CD4-positive, alpha-beta T cell treated with Interleukin-4 for 4 hours (primary cell): Measurements from ENCODE around the gene HTRA1.
A peak's percentile ranks its signal among the peaks of the same experiment; 100 is the strongest.

Source experiments
- DNase-seq: peaks from one replicate; pipeline ENCODE4 v3.0.0-alpha.2; 2020

HTRA1 gene

DNA sequence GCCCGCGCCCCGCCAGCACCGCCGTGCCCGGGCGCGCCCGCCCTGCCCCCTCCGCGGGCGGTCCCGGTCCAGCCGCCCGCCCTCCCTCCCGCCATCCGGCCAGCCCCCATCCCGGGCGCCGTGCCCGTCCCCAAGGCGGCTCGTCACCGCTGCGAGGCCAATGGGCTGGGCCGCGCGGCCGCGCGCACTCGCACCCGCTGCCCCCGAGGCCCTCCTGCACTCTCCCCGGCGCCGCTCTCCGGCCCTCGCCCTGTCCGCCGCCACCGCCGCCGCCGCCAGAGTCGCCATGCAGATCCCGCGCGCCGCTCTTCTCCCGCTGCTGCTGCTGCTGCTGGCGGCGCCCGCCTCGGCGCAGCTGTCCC, at the start of gene HTRA1:
TSS of gene HTRA1 (plus strand) at position 187 of the 362 bp plus-strand sequence. CDS start at position 287, 100 bp downstream.
- no peak for DNase-seq

DNA sequence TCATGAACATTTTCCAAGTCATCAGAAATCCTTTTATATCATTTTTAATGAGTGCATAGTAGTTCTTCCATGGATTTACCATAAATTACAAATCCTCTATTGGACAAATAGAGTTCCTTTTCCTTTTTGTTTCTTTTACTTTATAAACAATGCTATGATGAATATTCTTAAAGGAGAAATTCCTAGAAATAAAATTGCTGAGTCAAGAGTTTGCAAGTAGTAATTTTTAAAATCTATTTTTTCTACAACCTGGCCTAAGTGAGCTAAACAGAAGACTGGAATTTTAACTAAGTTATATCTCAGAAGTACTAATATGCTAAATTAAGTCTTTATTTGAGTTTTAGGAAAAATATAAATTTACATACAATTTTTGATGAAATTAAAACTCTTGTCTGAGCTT, 48.0 kb upstream of the HTRA1 start:
- no peak for DNase-seq

DNA sequence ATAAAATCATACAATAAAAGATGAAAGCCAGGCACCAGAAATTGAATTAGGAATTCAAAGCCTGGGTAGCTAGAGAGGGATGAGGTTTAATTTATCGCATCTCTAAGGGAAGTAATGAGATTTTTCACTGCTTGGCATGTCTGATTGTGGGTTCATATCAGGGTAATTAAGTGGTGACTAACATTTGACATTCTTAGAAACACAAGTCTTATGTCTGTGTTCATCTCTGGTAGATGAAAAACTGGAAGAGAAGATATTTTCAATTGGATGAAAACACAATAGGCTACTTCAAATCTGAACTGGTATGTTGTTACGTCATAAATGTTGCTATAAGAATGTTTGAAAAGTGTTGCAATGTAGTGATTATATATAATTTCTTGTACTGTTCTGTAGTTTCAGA, 43.7 kb upstream of the HTRA1 start:
- DNase-seq, result no peak

DNA sequence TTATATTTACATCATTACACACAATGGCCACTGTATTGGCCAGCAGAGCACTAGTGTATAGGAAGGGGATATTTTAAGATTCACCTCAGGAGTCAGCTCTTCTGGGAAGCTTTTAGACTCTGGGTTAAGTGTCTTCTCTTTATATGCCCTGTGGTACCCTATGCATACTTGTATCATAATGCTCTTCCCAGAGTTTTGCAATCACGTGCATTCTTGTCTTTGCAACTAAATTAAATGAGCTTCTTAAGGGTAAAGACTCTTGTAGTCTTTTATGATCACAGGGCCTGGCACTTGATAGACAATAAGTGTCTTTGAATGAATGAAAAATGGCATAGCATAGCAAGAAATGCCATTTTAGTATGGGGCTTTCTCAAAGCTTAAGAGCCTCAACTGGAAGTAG, 42.3 kb upstream of the HTRA1 start:
- DNase-seq, result no peak

DNA sequence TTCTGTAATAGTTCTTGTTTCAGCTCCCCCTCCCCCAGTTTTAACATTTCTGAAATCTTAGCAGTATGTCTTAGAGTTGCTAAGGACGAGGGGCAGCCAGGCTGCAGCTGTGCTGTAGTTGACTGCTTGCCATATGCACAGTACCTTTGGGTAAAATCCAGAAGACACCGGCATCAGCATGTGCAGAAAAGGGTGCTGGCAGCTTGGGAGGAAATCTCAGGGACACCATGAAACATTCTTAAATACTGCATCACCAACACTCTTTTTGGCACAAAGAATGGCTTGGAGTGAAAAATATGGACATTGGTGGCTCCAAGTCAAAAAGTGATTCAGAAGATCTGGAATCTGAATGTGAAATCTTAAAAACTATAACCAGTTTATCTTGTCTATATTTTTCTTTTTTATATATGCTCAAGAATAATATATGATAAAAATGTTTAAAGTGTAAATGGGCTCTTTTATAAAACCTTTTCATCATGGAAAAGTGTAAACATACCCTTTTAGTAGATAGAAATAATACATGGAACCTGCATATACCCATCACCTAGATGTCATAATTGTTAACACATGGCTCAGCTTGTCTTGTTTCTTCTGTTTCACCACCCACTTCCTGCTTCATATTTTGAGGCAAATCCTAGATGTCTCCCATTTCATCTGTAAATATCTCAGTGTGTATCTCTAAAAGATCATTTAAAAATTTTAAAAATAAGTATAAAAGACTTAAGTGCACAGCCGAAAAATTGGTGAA, 41.3 kb upstream of the HTRA1 start:
- no peak for DNase-seq

DNA sequence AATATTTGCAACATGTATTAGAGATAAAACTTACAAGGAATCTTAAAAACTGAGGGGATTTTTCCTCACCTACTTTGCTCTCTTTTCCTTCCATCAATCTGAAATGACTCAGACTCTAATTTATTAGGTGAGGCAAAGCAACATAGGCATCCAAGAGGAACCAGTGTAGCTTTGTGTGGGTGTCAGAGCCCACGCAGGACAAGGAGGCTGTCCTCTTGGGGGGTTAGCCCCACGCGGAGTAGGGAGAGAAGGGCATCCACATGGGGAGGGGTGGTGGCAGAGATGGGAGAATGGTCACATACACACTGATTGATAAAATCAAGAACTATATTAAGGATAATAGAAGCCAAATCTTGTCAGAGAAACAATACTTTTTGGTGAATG, 40.7 kb upstream of the HTRA1 start:
- no peak for DNase-seq

DNA sequence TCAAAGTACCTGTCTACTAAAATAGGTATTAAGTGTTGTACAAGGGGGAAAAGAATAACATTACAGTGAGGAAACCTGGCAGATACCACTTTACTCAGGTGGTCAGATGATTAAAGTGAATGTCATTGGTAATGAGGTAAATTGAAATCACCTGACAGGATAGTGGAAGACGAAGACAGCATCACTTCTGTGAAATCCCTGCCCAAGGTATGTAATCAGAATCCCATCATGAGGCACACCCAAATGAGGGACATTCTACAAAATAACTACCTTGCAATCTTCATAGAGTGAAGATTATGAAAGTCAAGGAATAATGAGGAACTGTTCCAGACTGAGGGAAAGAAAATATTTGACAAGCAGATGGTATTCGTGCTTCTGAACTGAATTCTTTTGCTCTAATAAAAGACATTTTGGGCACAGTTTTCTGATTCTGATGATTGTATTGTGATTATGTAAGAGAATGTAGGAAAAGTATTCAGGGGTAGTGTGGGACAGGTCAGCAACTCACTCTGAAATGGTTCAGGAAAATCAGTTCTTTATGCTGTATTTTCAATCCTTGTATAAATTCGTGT, 40.2 kb upstream of the HTRA1 start:
- no peak for DNase-seq

DNA sequence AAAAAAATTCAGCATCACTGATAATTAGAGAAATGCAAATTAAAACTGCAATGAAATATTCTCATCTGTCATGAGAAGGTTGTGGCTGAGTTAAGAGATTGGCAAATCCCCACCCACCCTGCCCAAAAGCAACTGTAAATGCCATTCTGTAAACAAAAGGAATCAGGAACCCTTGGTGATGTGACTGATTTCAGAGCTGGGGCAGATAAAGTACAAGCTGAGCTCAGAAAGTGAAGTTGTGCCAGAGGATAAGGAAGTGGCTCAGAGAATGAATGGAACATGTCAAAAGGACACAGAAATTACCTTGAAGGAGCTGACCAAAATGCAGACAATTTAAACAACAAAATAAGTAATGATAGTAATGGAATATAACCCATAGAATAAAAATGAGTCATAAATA, 39.6 kb upstream of the HTRA1 start:
- no peak for DNase-seq

DNA sequence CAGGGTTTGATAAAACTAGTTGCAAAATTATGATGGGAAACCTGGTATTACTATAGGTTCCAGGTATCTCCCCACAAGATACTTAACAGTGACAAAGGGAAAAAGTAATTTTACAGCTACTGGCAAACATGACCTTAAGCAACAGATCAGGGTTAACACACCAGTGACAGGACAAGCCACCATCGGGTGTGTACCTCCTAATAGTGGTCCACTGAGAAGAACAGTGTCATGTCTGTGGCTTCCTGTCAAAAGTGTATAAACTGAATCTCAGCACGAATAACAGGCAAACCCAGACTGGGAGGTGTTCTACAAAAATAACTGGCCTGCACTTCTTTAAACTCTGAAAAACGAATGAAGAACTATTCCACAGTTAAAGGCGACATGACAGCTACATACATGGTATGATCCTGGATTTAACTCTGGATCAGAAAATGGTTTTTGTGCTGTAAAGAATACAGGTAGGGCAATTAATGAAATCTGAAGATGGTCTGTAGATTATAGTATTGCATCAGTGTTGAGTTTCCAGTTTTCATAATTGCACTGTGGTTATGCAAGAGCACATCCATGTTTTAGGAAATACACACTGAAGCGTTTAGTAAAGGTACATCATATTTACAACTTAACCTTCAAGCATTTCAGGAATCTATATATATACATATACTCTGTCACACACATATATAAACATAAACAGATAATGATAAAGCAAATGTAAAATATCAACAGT, 38.9 kb upstream of the HTRA1 start:
- DNase-seq, result peak; percentile 65

DNA sequence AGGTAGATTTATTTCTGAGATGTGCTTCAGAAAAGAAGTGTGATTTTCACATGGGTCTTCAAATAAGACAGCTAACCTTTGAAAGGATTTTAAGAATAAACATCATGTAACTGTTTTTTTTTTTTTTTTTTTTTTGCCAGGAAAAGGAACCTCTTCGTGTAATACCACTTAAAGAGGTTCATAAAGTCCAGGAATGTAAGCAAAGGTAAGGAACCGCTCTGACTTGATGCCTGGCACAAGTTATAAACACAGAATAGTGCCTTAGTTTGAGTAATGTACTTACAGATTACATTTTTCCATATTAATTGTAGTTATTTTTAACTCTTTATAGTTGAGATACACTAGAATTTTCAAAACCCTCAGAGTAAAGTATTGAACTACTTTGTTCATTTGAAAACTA, 37.3 kb upstream of the HTRA1 start:
- DNase-seq, result no peak

DNA sequence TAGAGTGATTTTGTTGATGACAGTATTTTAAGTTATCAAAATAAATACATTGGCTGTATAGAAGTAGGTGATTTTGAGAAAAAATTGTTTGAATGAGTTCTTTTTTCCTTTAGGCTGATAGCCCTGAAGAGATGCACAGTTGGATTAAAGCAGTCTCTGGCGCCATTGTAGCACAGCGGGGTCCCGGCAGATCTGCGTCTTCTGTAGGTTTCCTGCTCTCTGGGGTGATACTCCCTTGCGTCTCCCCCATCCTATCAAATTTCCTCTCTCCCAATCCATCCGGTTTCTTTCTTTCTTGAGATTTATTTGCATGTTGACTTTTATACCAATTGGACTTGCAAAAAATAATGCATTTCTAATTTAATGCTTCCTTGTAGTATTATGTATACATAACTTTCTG, 34.5 kb upstream of the HTRA1 start:
- no peak for DNase-seq

DNA sequence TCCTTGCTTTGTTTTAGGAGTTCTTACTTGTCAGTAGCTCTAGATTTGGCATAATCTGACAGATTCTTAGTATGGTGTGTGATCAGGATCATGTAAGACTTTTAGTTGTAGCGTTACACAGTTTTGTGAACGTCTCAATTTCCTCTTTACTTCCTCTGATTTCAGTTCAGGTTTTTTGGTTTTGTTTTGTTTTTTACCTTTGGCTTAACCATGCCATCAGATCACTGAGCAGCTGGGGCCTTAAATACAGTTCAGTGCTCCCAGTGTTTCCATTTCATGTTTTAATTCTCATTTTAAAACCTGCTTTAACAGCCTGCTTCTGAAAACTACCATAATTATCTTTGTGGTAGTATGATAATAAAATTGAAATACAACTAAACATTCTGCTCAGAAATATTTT, 34.1 kb upstream of the HTRA1 start:
- no peak for DNase-seq

DNA sequence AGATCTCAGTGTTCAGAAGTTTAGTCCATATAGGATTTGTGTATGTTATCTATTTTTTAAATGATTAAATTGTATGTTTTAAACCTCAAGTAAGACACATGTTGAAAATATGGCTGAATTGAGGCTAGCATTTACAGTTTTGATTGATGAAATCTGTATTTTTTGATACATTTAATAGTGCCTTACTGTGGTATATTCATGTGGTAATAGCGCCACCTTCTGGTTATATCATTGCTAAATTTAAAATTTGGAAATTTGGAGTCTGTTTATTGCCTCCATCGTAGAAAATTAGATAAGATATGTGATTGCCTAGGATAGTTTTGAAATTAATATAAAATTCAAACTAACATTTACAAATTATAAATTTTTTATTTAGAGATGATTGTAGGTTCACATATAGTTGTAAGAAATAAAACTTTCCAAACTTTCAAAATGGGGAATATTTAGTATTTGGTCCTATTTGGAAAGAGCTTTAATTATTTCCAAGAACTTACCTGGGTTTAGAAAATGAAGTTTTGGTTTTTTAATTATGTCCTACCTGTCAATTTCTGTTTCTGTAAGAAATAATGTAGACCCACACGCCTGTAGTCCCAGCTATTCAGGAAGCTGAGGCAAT, 26.0 kb upstream of the HTRA1 start:
- DNase-seq, result peak; percentile 70

DNA sequence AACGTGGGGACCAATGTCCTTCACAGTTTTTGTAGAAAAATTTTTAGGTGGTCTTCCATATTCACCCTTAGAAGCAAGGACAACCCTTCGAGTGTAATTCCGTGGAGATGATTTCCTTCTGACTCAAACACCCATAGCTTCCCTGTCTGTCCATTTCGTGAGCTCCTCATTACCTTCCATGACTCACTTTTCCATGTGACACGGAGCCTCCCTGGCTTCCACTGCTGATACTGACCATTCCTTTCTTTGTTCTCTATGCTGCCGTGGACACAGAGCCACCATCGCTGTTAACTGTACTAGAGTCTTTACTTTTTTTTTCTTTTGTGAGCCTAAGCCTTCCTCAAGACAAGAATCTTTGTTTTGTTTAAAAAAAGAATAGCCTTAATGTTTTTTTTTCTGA, 19.4 kb upstream of the HTRA1 start:
- no peak for DNase-seq

DNA sequence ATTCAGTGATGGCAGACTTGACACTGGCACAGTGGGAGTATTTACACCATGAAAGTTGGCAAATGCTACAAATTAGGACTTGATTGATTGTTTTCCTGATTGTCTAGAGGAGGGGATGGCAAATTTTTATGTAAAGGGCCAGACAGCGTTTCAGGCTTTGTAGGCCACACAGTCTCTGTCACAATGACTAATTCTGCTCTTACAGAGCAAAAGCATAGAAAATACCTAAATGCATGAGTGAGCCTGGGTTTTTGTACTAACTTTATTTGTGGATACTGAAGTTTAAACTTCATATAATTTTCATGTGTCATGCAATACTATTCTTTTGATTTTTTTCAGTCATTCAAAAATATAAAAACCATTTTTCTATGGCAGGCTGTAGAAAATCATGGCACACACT, 15.9 kb upstream of the HTRA1 start:
- DNase-seq, result no peak

DNA sequence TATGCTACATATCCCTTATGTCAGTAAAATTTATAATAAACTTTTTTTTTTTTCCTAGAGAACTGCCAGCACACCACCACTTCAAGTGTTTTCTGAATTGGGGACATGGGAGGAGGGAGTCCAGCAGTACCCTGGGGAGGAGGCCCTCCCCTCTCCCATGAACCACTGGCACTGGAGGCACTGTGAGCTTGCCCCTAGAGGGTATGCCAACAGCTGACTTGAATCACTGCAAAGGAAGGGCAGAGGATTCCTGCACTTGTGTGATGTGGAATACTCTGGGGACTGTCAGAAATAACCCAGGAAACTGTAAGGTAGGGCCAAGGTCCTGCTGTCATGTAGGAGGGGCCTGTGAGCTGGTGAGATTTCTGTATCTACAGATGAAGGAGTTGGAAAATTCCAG, 15.4 kb upstream of the HTRA1 start:
- no peak for DNase-seq

DNA sequence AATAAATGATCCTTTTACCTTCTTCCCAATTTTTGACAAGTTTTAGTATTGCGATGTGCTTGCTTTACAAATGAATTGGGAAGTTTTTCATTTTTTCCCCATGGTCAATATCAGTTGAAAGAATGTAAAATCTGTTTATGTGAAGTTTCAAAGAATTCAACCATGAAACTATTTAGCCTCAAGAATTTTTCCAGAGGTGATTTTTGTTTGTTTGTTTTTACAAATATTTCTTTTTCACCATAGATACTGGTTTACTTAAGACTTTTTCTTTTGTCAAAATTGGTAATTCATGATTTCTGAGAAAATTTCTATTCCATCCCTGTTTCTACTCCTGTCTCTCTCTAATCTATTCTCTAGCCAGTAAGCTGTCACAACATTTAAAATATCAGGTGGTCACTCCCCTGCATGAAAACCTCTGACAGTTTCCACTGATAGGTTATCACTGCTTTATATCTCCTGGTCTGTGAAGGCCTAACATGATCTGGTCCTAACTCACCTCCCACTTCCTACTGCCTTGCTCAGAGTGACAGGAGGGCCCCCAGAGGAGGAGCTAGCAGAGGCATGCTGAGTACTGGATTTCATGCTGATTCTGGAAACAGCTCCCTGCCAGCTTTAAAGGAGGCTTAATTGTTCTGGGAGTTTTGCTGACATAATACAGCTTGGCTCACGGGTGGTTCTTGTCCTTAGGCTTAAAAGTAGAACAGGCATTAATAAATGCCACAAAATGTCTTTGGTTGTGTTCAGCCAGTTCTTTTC, 14.5 kb upstream of the HTRA1 start:
- no peak for DNase-seq

DNA sequence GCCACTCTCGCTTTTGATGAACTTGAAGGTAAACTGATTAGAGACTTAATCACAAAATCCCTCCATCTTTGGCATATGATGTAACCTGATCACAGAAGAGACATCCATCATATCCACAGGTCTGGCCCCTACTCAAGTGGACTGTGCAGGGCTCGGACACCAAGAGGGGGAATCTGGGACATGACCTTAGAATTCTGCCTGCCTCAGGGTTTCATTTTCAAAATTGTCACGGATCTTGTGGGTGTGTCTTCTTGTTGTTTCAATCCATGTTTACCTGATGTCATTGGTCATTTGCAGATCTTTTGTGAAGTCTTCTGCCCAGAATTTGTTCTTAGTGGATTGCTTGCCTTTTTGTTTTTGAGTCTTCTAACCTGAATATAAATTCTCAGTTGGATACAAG, 12.8 kb upstream of the HTRA1 start:
- no peak for DNase-seq

DNA sequence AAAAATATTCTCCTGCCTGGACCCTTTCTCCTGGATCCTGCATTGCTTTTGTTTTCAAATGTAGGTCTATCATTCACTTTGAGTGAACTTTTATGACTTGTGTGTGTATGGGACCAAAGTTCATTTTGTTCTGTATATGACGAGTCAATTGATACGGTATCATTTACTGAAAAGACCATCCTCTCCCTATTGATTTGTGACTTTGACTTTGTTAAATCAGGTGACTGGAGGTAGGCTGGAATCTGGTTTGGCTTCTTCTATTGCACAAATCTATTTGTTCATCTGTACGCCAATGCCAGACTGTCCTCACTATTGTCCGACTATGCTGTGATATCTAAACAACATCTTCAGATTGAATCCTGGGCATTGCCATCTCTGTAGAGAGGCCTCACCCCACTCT, 12.2 kb upstream of the HTRA1 start:
- no peak for DNase-seq

DNA sequence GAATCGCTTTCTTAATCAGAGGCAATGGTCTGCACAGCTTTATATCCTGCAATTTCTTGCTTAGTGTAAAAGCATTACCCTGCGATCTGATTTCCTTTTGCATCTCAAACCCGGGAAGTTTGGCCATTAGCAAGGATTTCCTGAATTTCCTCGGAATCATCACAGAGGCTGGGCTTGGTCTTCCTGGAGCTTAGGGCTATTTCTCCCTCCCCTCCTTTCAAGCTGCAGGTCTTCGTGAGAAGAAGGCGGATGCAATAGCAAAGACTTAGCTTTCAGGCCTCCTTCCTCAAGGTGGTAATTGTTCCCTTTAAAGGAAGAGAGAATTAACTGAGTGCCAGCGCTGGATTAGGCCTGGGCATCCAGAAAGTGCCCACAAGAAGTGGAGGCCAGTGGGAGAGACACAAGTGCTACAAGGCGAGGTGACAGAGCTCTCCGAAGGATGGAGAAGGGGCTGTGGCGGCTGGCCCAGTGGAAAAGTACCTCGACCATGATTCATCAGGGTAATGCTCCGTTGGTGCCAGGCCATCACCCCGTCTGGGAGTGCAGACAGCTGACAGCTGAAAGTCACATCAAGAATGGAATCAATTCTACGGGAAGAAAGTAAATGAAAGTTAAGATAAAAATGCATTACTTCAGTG, 10.9 kb upstream of the HTRA1 start:
- DNase-seq, result no peak

DNA sequence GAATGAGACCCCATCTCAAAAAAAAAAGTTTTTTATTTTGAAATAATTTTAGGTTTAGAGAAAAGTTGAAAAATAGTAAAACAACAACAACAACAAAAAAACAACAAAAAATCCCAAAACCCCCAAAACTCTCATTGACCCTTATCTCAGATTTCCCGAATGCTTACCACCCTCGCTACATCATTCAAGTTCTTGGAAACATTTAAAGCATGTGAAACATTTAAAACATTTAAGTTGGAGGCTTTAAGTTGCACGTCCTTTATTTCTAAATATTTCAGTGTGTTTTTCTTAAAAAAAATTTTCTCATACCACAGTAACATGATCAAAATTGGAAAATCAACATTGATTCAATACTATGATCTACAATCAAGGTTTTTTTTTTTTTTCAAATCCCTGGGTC, 7.3 kb upstream of the HTRA1 start:
- no peak for DNase-seq

DNA sequence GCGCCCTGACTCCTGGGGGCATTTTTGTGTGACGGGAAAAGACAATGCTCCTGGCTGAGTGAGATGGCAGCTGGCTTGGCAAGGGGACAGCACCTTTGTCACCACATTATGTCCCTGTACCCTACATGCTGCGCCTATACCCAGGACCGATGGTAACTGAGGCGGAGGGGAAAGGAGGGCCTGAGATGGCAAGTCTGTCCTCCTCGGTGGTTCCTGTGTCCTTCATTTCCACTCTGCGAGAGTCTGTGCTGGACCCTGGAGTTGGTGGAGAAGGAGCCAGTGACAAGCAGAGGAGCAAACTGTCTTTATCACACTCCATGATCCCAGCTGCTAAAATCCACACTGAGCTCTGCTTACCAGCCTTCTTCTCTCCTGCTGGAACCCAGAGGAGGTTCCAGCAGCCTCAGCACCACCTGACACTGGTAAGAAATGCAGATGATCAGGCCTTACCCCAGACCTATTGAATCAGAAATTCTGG, 6.7 kb upstream of the HTRA1 start, which contains the start of gene ARMS2:
TSS of gene ARMS2 (plus strand) at position 51 of the 478 bp plus-strand sequence. CDS start at position 126, 75 bp downstream.
- no peak for DNase-seq
